HEK293 (cell line): ENCODE measurements around the gene AGAP1.
A peak's percentile ranks its signal among the peaks of the same experiment; 100 is the strongest.

Experiments used
- CTCF ChIA-PET: fragments of 350-600 bp; formaldehyde crosslinking; extraction: SDS; loops from one replicate; lab custom pipeline; 2021; ENCODE audit warnings: antibody characterized with exemption; lab: Yijun Ruan, JAX
- POLR2A ChIA-PET: fragments of 300-600 bp; formaldehyde crosslinking; extraction: SDS; loops from one replicate; lab custom pipeline; 2020; ENCODE audit warnings: antibody characterized with exemption, inconsistent platforms; lab: Yijun Ruan, JAX
- H3K27ac ChIP-seq: fragments of 200-500 bp; sonication (Bioruptor generic); 2 replicates; pipeline ENCODE4 v1.5.1; 2014; ENCODE audit warnings: low read depth, low read length, control low read depth, inconsistent platforms; ENCODE audit errors: extremely low read depth
- H3K36me3 ChIP-seq, 2 experiments: fragments of 200-500 bp in 1 of 2; sonication (Bioruptor generic) in 1 of 2; 1 replicate in 1 of 2; 2 replicates in 1 of 2; pipeline ENCODE4 v1.5.1; 2014 to 2017; ENCODE audit warnings: inconsistent platforms in 2 of 2, low read length in 2 of 2; ENCODE audit not compliant: control insufficient read depth in 2 of 2, insufficient read depth in 1 of 2
- H3K4me1 ChIP-seq: fragments of 200-500 bp; sonication (Bioruptor generic); 2 replicates; pipeline ENCODE4 v1.5.1; 2014; ENCODE audit warnings: mild to moderate bottlenecking, low read length, inconsistent platforms; ENCODE audit not compliant: control insufficient read depth, insufficient read depth
- H3K4me3 ChIP-seq: 2 replicates; pipeline ENCODE4 v1.5.1; 2011; ENCODE audit warnings: low read depth, mild to moderate bottlenecking, control low read depth, low read length, moderate library complexity
- H3K9me3 ChIP-seq: fragments of 200-500 bp; sonication (Bioruptor generic); 2 replicates; pipeline ENCODE4 v1.5.1; 2014; ENCODE audit warnings: low read depth, low read length, inconsistent platforms; ENCODE audit not compliant: control insufficient read depth, insufficient read depth
- HOXD13 ChIP-seq: sonication (generic); formaldehyde crosslinking; IDR thresholded peaks from 2 replicates; pipeline ENCODE4 v1.8.0; 2022; ENCODE audit warnings: missing genetic modification reagents, borderline replicate concordance
- KLF8 ChIP-seq: fragments of 450-650 bp; formaldehyde crosslinking; IDR thresholded peaks from 2 replicates; pipeline ENCODE4 v1.5.1; 2016; ENCODE audit warnings: missing biosample characterization, missing genetic modification characterization
- MEIS1 ChIP-seq: sonication (generic); formaldehyde crosslinking; IDR thresholded peaks from 2 replicates; pipeline ENCODE4 v1.8.1; 2022; ENCODE audit warnings: missing genetic modification reagents, mild to moderate bottlenecking, borderline replicate concordance
- SCRT2 ChIP-seq: fragments of 450-650 bp; formaldehyde crosslinking; IDR thresholded peaks from 2 replicates; pipeline ENCODE4 v1.5.1; 2016; ENCODE audit warnings: missing biosample characterization, missing genetic modification characterization
- TCF7L2 ChIP-seq: IDR thresholded peaks from 2 replicates; pipeline ENCODE4 v1.6.1; 2011; ENCODE audit warnings: low read depth, mild to moderate bottlenecking, inconsistent platforms, low read length, moderate library complexity, borderline replicate concordance
- YY2 ChIP-seq: fragments of 450-650 bp; formaldehyde crosslinking; IDR thresholded peaks from 2 replicates; pipeline ENCODE4 v1.5.1; 2016; ENCODE audit warnings: missing biosample characterization, missing genetic modification characterization
- ZFP41 ChIP-seq: fragments of 450-650 bp; formaldehyde crosslinking; IDR thresholded peaks from 2 replicates; pipeline ENCODE4 v1.5.1; 2016; ENCODE audit warnings: missing biosample characterization, missing genetic modification characterization, borderline replicate concordance
- ZNF138 ChIP-seq: fragments of 450-650 bp; formaldehyde crosslinking; IDR thresholded peaks from 2 replicates; pipeline ENCODE4 v1.5.1; 2016; ENCODE audit warnings: missing biosample characterization, missing genetic modification characterization, borderline replicate concordance
- ZNF155 ChIP-seq: fragments of 450-650 bp; formaldehyde crosslinking; IDR thresholded peaks from 2 replicates; pipeline ENCODE4 v1.5.1; 2016; ENCODE audit warnings: missing biosample characterization, missing genetic modification characterization
- ZNF184 ChIP-seq: fragments of 450-650 bp; IDR thresholded peaks from 2 replicates; pipeline ENCODE4 v1.5.1; 2018; ENCODE audit warnings: missing biosample characterization, mild to moderate bottlenecking, missing genetic modification characterization
- ZNF302 ChIP-seq: fragments of 450-650 bp; formaldehyde crosslinking; IDR thresholded peaks from 2 replicates; pipeline ENCODE4 v1.5.1; 2016; ENCODE audit warnings: missing biosample characterization, missing genetic modification characterization, low read depth
- ZNF626 ChIP-seq: fragments of 450-650 bp; sonication (Bioruptor Pico); formaldehyde crosslinking; IDR thresholded peaks from 2 replicates; pipeline ENCODE4 v1.5.1; 2018; ENCODE audit warnings: missing biosample characterization, missing genetic modification characterization, inconsistent platforms
- ZNF785 ChIP-seq: fragments of 450-650 bp; formaldehyde crosslinking; IDR thresholded peaks from 2 replicates; pipeline ENCODE4 v1.5.1; 2016; ENCODE audit warnings: missing biosample characterization, missing genetic modification characterization
- TF ChIP-seq, protein P1 (sequence below): fragments of 450-650 bp; formaldehyde crosslinking; IDR thresholded peaks from 2 replicates; pipeline ENCODE4 v1.5.1; 2016; ENCODE audit warnings: missing biosample characterization, missing genetic modification characterization
- TF ChIP-seq, protein P2 (sequence below): fragments of 450-650 bp; formaldehyde crosslinking; IDR thresholded peaks from 2 replicates; pipeline ENCODE4 v1.5.1; 2016; ENCODE audit warnings: missing biosample characterization, missing genetic modification characterization
- TF ChIP-seq, protein P3 (sequence below): fragments of 450-650 bp; formaldehyde crosslinking; conservative IDR thresholded peaks from 2 replicates; pipeline ENCODE4 v1.5.1; 2016; ENCODE audit warnings: low read depth, missing biosample characterization, missing genetic modification characterization
- TF ChIP-seq, protein P4 (sequence below): fragments of 450-650 bp; formaldehyde crosslinking; IDR thresholded peaks from 2 replicates; pipeline ENCODE4 v1.5.1; 2016; ENCODE audit warnings: missing biosample characterization, missing genetic modification characterization, borderline replicate concordance
- TF ChIP-seq, protein P5 (sequence below): fragments of 450-650 bp; formaldehyde crosslinking; IDR thresholded peaks from 2 replicates; pipeline ENCODE4 v1.5.1; 2016; ENCODE audit warnings: missing biosample characterization, missing genetic modification characterization
- TF ChIP-seq, protein P6 (sequence below): fragments of 450-650 bp; formaldehyde crosslinking; IDR thresholded peaks from 2 replicates; pipeline ENCODE4; 2016; ENCODE audit warnings: missing biosample characterization, missing genetic modification characterization

Gene AGAP1

DNA sequence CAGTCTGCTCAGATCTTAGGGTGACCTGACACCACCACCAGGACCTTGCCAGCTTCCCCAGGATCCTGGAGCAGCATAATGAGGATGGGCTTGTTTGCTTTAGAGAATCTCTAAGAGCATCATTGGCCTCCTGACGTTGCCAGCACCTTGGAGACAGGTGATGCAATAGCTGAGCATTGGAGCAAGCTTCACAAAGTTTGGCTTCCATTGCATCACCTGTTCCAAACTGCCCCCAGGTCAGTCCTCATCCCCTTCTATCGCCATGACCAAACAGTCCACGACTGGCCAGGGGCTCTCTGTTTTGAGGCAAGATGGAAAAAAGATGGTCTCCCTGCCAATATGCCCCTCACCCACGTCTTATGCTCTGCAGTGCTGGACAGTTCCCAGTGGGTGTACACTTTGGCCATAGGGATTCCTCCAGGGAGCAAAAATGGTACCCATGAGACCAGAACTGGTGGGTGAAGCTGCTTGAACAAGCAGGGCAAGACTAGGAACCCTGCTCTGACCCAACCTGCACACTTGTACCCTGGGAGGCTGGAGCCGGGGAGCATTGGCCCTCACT is 22.6 kb upstream of the AGAP1 start:
- no peaks in the 10 kb centered on the region for H3K4me1 ChIP-seq
- H3K9me3 ChIP-seq, result no peaks in the 10 kb centered on the region
- H3K36me3 ChIP-seq, result no peaks in the 10 kb centered on the region
- no peak overlapping the region for H3K4me3 ChIP-seq
- ChIA-PET POLR2A (no interaction called here), CTCF (no interaction called here)
- TF ChIP-seq, protein P1, sequence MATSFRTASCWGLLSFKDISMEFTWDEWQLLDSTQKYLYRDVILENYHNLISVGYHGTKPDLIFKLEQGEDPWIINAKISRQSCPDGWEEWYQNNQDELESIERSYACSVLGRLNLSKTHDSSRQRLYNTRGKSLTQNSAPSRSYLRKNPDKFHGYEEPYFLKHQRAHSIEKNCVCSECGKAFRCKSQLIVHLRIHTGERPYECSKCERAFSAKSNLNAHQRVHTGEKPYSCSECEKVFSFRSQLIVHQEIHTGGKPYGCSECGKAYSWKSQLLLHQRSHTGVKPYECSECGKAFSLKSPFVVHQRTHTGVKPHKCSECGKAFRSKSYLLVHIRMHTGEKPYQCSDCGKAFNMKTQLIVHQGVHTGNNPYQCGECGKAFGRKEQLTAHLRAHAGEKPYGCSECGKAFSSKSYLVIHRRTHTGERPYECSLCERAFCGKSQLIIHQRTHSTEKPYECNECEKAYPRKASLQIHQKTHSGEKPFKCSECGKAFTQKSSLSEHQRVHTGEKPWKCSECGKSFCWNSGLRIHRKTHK (tag by site-specific recombination), result no peak
- TF ChIP-seq MEIS1 (no peak), ZNF138 (tag by site-specific recombination) (no peak), ZNF626 (tag by site-specific recombination) (no peak), ZNF302 (tag by site-specific recombination) (no peak), HOXD13 (CRISPR knock-in tag) (no peak)
- TF ChIP-seq, protein P2, sequence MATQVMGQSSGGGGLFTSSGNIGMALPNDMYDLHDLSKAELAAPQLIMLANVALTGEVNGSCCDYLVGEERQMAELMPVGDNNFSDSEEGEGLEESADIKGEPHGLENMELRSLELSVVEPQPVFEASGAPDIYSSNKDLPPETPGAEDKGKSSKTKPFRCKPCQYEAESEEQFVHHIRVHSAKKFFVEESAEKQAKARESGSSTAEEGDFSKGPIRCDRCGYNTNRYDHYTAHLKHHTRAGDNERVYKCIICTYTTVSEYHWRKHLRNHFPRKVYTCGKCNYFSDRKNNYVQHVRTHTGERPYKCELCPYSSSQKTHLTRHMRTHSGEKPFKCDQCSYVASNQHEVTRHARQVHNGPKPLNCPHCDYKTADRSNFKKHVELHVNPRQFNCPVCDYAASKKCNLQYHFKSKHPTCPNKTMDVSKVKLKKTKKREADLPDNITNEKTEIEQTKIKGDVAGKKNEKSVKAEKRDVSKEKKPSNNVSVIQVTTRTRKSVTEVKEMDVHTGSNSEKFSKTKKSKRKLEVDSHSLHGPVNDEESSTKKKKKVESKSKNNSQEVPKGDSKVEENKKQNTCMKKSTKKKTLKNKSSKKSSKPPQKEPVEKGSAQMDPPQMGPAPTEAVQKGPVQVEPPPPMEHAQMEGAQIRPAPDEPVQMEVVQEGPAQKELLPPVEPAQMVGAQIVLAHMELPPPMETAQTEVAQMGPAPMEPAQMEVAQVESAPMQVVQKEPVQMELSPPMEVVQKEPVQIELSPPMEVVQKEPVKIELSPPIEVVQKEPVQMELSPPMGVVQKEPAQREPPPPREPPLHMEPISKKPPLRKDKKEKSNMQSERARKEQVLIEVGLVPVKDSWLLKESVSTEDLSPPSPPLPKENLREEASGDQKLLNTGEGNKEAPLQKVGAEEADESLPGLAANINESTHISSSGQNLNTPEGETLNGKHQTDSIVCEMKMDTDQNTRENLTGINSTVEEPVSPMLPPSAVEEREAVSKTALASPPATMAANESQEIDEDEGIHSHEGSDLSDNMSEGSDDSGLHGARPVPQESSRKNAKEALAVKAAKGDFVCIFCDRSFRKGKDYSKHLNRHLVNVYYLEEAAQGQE, result peak; percentile 88
- TF ChIP-seq, protein P3, sequence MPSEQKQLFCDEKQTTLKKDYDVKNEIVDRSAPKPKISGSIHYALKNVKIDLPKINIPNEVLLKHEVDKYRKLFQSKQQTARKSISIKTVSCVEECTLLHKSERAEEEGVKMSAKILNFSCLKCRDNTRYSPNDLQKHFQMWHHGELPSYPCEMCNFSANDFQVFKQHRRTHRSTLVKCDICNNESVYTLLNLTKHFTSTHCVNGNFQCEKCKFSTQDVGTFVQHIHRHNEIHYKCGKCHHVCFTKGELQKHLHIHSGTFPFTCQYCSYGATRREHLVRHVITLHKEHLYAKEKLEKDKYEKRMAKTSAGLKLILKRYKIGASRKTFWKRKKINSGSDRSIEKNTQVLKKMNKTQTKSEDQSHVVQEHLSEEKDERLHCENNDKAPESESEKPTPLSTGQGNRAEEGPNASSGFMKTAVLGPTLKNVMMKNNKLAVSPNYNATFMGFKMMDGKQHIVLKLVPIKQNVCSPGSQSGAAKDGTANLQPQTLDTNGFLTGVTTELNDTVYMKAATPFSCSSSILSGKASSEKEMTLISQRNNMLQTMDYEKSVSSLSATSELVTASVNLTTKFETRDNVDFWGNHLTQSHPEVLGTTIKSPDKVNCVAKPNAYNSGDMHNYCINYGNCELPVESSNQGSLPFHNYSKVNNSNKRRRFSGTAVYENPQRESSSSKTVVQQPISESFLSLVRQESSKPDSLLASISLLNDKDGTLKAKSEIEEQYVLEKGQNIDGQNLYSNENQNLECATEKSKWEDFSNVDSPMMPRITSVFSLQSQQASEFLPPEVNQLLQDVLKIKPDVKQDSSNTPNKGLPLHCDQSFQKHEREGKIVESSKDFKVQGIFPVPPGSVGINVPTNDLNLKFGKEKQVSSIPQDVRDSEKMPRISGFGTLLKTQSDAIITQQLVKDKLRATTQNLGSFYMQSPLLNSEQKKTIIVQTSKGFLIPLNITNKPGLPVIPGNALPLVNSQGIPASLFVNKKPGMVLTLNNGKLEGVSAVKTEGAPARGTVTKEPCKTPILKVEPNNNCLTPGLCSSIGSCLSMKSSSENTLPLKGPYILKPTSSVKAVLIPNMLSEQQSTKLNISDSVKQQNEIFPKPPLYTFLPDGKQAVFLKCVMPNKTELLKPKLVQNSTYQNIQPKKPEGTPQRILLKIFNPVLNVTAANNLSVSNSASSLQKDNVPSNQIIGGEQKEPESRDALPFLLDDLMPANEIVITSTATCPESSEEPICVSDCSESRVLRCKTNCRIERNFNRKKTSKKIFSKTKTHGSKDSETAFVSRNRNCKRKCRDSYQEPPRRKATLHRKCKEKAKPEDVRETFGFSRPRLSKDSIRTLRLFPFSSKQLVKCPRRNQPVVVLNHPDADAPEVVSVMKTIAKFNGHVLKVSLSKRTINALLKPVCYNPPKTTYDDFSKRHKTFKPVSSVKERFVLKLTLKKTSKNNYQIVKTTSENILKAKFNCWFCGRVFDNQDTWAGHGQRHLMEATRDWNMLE (tag by site-specific recombination), result no peak
- H3K27ac ChIP-seq, result no peak overlapping the region

DNA sequence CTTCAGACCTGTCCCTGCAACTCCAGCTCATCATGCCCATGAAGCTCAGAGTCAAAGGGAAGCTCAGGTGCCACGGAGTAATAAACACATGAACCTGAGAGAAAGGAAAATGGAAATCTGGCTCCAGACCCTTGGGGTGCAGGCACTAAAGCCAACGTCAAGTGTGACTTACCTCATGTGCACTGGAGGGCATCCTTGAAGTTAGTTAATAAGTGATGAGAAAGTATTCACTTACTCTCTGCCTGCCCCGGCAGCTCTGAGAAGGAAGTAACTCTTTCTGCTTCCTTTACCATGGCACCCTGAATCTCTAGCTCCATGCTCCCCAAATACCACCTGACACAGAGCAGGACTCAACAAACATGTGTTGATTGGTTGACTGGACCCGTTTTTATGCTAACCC is 21.4 kb upstream of the AGAP1 start:
- TF ChIP-seq ZNF184 (tag by site-specific recombination) (no peak), SCRT2 (tag by site-specific recombination) (no peak), ZNF785 (tag by site-specific recombination) (no peak), KLF8 (tag by site-specific recombination) (no peak), ZFP41 (tag by site-specific recombination) (no peak), ZNF155 (tag by site-specific recombination) (no peak), TCF7L2 (no peak), YY2 (tag by site-specific recombination) (no peak)
- TF ChIP-seq, protein P4, sequence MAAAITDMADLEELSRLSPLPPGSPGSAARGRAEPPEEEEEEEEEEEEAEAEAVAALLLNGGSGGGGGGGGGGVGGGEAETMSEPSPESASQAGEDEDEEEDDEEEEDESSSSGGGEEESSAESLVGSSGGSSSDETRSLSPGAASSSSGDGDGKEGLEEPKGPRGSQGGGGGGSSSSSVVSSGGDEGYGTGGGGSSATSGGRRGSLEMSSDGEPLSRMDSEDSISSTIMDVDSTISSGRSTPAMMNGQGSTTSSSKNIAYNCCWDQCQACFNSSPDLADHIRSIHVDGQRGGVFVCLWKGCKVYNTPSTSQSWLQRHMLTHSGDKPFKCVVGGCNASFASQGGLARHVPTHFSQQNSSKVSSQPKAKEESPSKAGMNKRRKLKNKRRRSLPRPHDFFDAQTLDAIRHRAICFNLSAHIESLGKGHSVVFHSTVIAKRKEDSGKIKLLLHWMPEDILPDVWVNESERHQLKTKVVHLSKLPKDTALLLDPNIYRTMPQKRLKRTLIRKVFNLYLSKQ (tag by site-specific recombination), result no peak
- TF ChIP-seq, protein P5, sequence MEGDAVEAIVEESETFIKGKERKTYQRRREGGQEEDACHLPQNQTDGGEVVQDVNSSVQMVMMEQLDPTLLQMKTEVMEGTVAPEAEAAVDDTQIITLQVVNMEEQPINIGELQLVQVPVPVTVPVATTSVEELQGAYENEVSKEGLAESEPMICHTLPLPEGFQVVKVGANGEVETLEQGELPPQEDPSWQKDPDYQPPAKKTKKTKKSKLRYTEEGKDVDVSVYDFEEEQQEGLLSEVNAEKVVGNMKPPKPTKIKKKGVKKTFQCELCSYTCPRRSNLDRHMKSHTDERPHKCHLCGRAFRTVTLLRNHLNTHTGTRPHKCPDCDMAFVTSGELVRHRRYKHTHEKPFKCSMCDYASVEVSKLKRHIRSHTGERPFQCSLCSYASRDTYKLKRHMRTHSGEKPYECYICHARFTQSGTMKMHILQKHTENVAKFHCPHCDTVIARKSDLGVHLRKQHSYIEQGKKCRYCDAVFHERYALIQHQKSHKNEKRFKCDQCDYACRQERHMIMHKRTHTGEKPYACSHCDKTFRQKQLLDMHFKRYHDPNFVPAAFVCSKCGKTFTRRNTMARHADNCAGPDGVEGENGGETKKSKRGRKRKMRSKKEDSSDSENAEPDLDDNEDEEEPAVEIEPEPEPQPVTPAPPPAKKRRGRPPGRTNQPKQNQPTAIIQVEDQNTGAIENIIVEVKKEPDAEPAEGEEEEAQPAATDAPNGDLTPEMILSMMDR, result no peak
- TF ChIP-seq, protein P6, sequence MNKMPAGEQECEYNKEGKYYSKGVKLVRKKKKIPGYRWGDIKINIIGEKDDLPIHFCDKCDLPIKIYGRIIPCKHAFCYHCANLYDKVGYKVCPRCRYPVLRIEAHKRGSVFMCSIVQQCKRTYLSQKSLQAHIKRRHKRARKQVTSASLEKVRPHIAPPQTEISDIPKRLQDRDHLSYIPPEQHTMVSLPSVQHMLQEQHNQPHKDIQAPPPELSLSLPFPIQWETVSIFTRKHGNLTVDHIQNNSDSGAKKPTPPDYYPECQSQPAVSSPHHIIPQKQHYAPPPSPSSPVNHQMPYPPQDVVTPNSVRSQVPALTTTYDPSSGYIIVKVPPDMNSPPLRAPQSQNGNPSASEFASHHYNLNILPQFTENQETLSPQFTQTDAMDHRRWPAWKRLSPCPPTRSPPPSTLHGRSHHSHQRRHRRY (tag by site-specific recombination), result no peak
- CTCF ChIA-PET, result no interaction called here
- POLR2A ChIA-PET, result no interaction called here

More for the DNA sequence above, 21.4 kb upstream of the AGAP1 start:
- H3K4me1 ChIP-seq, result no peaks in the 10 kb centered on the region
- no peaks in the 10 kb centered on the region for H3K9me3 ChIP-seq
- no peak overlapping the region for H3K4me3 ChIP-seq
- H3K36me3 ChIP-seq, result no peaks in the 10 kb centered on the region
- no peak overlapping the region for H3K27ac ChIP-seq
